RPMI8226 (cell line): ENCODE results near the gene LPIN1.
"Not testable (repeated sequence)": the region's sequence is repeated elsewhere in the genome, so short reads cannot be mapped to it uniquely, and the experiment has no call there.

Experiments used
- DNase-seq: peaks from one replicate; pipeline ENCODE4 v3.0.0-alpha.2; 2015

LPIN1 gene

GRCh38 chr2:11813345-11813744 lies 66.9 kb downstream of the LPIN1 start:
- DNase-seq = not testable (repeated sequence)

GRCh38 chr2:11813951-11814350 lies 67.5 kb downstream of the LPIN1 start:
- no peak for DNase-seq

- no peak for DNase-seq
These were observed 68.6 kb downstream of the LPIN1 start for GRCh38 chr2:11814979-11815510.

DNA sequence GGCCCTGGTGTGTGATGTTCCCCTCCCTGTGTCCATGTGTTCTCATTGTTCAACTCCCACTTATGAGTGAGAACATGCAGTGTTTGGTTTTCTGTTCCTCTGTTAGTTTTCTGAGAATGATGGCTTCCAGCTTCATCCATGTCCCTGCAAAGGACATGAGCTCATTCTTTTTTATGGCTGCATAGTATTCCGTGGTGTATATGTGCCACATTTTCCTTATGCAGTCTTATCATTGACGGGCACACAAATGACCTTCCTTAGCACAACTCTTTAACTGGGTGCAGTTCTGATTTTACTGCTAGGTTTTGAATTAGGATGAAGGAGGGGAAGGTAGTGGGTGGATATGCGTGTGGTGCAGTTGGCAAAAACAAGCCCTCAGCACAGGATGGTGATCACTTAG lies 70.5 kb downstream of the LPIN1 start:
- not testable (repeated sequence) for DNase-seq

DNA sequence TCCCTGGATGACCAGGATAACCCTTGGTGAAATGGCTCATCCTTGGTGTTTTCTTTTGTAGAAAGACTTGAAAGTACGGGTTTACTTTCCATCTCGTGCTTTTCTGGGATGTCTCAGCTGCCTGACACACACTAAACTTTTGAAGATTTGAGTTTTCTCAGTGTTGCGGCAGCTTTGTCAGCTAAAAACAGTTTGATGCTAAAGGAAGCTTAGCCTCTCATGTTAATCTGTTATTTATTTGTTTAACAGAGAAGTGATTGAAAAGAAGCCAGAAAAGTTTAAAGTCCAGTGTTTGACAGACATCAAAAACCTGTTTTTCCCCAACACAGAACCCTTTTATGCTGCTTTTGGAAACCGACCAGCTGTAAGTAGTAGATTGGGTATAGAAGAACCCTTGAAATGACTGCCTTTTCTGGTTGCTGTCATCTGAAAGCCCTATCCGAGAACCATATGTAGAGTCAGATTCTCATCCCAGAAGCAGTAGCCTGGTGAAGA lies 72.8 kb downstream of the LPIN1 start:
- no peak for DNase-seq

- DNase-seq = no peak
These were observed 74.2 kb downstream of the LPIN1 start for GRCh38 chr2:11820650-11821049.

GRCh38 chr2:11821705-11822104 lies 75.3 kb downstream of the LPIN1 start:
- no peak for DNase-seq

DNA sequence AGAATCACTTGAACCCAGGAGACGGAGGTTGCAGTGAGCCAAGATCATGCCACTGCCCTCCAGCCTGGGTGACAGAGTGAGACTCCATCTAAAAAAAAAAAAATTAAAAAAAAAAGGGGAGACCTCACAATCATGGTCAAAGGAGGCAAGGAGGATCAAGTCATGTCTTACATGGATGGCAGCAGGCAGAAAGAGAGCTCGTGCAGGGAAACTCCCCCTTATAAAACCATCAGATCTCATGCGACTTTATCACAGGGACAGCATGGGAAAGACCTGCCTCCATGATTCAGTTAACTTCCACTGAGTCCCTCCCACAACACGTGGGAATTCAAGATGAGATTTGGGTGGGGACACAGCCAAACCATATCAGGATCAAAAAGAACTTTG lies 75.9 kb downstream of the LPIN1 start:
- not testable (repeated sequence) for DNase-seq

GRCh38 chr2:11822746-11823451 lies 76.5 kb downstream of the LPIN1 start:
- no peak for DNase-seq

DNA sequence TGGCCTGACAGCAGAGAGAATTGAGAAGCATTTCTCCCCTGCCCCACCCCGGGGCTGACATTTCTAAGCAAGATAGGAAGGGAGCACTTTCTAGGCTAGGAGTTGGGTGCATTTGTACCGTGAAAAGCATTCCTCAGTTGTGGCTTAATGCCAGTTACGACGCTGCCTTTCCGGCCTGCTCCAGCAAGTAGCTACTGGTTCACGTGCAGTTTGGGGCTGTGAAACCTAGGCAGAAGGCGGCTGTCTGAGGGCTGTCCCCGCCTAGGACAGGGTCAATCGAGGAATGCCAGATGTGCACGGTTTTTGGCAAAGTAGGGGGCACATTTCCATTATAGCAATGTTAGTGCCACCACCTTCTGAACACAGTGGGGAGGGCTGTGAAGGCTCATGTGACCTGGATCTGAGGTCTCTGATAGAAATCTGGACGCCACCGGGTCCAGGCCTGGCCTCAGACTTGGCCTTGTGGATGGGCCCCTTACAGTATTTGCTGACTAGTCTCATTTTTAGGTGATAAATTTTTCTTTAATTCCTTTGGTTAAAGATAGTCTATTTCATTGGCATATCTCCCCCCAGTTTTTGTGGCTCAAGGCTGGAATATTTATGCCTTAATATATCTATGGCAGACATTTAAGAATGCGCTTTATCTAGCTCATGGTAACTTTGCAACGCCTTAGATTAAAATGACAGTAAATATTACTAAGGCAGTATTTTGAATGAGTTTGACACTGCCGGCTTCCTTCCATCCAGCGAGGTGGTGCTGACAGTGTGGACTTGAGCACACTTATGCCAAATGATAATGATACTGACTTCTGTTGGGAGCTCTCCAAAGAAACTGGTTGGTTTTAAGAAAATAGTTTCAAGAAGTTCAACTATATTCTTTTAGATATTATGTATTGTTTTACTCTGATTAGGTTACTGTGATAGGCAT lies 78.7 kb downstream of the LPIN1 start:
- no peak for DNase-seq

DNA sequence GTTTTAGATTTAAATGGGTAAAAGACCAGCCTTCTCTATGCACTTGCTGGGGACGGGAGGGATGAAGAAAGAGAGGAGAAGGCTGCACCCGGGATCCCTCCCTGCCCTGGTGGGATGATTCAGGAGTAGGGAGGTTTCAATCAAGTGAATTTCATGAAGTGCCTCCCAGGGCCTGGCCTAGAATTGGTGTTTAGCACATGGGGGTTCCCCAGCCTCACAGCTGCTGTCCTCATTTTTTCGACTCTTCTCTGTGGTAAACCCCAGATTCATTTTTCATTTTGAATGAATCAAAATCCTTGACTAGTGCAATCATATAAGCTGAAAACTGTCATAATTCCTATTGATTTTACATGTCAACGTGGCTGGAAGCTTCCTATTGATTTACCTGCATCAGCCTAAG lies 81.1 kb downstream of the LPIN1 start:
- no peak for DNase-seq

DNA sequence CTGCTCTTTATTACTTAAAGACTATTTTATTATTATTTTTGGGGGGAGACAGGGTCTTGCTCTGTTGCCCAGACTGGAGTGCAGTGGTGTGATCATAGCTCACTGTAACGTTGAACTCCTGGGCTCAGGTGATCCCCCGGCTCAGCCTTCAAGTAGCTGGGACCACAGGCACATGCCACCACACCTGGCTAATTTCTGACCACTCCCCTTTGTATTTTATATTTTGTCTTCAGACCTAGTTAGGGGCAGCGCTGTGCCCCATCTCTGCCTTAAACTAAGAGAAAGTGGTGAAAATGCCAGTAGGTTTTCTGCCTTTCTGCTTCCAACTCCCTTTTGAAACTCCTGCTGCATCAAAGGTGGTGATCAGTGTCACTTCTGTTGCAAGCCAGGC lies 82.5 kb downstream of the LPIN1 start:
- no peak for DNase-seq

GRCh38 chr2:11829324-11829946 lies 83.0 kb downstream of the LPIN1 start:
- peak; percentile 58 for DNase-seq

- DNase-seq = peak; percentile 74
These were observed 83.7 kb downstream of the LPIN1 start for GRCh38 chr2:11829947-11830707.

DNA sequence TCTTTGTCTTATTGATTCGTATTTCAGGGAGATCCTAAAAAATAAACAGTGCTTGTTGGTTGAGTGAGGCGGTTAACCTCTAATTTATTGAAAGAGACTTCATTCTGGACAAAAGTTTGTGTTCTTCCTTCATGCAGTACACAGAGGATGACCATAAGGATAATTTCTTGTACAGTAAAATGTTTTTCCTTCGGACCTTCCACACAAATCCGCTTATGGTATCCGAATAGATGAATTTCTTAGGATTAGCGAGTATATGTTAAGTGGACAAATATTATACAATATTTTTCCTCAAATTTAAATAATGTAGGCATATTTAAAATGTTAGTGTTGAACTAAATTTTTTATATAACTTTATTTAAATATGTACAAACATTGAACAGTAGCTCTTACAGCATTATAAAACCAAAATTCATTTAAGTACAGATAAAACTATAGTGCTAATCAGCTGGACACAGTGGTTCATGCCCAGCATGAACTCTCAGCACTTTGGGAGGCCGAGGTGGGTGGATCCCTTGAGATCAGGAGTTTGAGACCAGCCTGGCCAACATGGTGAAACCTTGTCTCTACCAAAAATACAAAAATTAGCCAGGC lies 84.4 kb downstream of the LPIN1 start:
- DNase-seq = no peak

- no peak for DNase-seq
These were observed 85.0 kb downstream of the LPIN1 start for GRCh38 chr2:11831415-11831814.

DNA sequence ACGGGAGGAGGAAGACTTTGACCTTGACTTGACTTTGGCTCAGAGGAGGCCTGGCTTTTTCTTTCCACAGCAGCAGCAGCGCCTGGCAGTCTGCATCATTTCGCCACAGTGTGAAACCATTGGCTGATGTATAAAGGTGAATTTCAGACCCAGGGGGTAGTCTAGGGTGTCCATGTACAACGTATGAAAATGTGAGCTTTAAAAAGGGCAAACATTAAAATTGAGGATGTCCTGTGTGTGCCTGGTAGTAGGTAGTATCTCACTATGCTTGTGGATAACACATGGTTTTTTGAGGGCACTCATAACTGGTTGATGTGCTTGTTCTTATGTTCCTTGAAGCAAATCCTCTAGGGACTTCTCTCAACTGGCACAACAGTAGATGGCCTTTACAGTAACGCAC lies 86.1 kb downstream of the LPIN1 start:
- no peak for DNase-seq

DNA sequence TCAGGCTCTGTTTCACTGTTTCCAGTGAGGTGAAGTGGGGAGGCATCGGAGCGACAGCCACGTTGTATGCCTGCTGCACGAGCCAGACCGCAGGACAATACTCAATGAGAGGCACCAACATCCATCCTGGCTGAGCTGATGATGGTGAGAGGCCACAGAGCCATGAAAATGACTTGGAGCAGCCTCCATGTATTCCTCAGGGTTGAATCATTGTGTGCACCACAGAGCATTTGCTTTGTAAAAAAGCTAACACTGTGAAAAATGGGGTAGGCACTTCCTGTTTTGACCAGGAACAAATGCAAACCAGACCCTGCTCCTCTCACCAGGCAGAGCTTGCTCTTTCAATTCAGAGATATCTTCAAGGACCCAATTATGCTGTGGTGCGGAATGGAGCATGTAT lies 87.2 kb downstream of the LPIN1 start:
- DNase-seq = no peak

- no peak for DNase-seq
These were observed 89.0 kb downstream of the LPIN1 start for GRCh38 chr2:11835403-11835802.

DNA sequence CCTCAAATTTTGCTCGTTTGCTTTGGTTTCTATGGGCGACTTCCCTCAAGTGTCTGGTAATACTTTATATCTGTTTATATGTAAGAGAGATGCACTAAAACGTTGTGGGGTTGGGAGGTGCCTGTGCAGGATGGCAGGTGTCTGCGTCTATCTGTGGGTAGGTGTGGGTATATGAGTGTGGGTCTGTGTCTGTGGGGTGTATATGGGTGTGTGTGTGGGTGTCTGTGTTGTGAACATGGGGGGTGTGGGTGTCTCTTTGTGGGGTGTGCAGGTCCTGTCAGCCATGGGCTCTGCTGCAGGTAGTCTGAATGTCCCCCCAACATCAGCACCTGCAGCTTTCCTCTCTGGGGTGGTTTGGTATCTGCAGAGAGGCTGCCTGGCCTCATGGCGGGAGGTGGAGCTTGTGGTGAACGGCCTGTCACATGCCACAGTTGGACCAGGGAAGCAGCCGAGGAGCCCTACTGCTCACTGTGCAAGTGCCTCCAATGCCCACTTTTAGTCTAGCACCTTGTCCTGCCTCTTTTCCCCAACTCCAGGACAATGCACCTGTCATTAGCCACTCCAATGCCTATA lies 90.3 kb downstream of the LPIN1 start:
- DNase-seq = no peak

GRCh38 chr2:11837875-11838734 lies 91.7 kb downstream of the LPIN1 start:
- no peak for DNase-seq
